ENCODE data around the gene PTH1R.

DNA sequence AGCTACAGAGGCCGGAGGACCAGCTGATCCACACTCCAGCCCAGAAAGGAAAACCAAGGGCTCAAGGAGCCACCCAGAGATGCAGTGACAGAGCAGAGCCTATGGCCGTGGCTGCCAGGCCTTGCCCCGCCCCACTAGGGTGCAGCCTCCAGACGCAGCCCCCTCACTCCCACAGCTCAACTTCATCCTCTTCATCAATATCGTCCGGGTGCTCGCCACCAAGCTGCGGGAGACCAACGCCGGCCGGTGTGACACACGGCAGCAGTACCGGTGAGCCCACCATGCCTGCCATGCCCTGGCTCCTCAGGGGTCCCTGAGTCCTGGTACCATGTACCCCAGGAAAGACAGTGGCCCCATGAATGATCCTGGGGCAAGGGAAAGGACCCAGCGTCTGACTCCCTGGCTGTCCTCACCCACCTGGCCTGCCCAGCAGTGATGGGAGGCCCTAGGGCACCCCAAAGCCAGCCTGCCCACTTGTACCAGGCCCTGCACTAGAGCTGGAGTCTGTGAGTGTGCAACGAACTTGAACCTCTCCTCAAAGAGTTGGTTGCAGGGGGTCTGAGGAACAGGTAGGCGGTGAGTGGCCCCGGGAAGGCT is 24.2 kb downstream of the PTH1R start:
- TF ChIP-seq POLR2A (IDR thresholded peaks at IDR 0.05): no peak
- TF ChIP-seq CTCF (IDR thresholded peaks at IDR 0.05): no peak

Data from stomach (tissue), 4 donors.